ENCODE results near the gene ST6GALNAC5.

GRCh38 chr1:76891931-76892622, 24.8 kb downstream of the ST6GALNAC5 start:
- TF ChIP-seq CTCF (IDR thresholded peaks at IDR 0.05) (no peak), POLR2A (IDR thresholded peaks at IDR 0.05) (no peak)

All from ovary (tissue), 3 donors.